ENCODE data around the gene KCNC1. TPM values are rescaled to one million over a fixed set of nuclear protein-coding genes. Genes with fewer than 3 reads are reported as not detected.

The KCNC1 gene
- total and polyA plus RNA-seq, 2 of the 13 experiments (the other 11 are each of a cell fraction or from before 2014, with no cell fraction given), result 0.01 to 0.04 TPM

- no peak for TF ChIP-seq GMEB1 (CRISPR knock-in tag; IDR thresholded peaks at IDR 0.05; ENCODE audit: borderline replicate concordance)
- no peak for TF ChIP-seq ZNF530 (CRISPR knock-in tag; IDR thresholded peaks at IDR 0.05; ENCODE audit: low read depth)
- no peak for TF ChIP-seq ZNF749 (CRISPR knock-in tag; IDR thresholded peaks at IDR 0.05; ENCODE audit: borderline replicate concordance)
- no peak for TF ChIP-seq ZNF598 (CRISPR knock-in tag; IDR thresholded peaks at IDR 0.05; ENCODE audit: borderline replicate concordance)
- TF ChIP-seq, protein P1, sequence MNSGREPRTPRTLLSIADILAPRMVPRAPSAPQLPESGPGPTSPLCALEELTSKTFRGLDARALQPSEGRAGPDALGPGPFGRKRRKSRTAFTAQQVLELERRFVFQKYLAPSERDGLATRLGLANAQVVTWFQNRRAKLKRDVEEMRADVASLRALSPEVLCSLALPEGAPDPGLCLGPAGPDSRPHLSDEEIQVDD (CRISPR knock-in tag; IDR thresholded peaks at IDR 0.05; ENCODE audit: borderline replicate concordance), result no peak
- no peak for TF ChIP-seq MBNL3 (CRISPR knock-in tag; conservative IDR thresholded peaks at IDR 0.05)
- TF ChIP-seq, protein P2, sequence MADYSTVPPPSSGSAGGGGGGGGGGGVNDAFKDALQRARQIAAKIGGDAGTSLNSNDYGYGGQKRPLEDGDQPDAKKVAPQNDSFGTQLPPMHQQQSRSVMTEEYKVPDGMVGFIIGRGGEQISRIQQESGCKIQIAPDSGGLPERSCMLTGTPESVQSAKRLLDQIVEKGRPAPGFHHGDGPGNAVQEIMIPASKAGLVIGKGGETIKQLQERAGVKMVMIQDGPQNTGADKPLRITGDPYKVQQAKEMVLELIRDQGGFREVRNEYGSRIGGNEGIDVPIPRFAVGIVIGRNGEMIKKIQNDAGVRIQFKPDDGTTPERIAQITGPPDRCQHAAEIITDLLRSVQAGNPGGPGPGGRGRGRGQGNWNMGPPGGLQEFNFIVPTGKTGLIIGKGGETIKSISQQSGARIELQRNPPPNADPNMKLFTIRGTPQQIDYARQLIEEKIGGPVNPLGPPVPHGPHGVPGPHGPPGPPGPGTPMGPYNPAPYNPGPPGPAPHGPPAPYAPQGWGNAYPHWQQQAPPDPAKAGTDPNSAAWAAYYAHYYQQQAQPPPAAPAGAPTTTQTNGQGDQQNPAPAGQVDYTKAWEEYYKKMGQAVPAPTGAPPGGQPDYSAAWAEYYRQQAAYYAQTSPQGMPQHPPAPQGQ (CRISPR knock-in tag; IDR thresholded peaks at IDR 0.05; ENCODE audit: borderline replicate concordance), result no peak
- no peak for TF ChIP-seq NRL (CRISPR knock-in tag; IDR thresholded peaks at IDR 0.05; ENCODE audit: borderline replicate concordance)
- peak; percentile 83 for TF ChIP-seq CEBPG (CRISPR knock-in tag; IDR thresholded peaks at IDR 0.05)
- TF ChIP-seq, protein P3, sequence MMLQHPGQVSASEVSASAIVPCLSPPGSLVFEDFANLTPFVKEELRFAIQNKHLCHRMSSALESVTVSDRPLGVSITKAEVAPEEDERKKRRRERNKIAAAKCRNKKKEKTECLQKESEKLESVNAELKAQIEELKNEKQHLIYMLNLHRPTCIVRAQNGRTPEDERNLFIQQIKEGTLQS (CRISPR knock-in tag; IDR thresholded peaks at IDR 0.05), result no peak
- no peak for TF ChIP-seq ZFP62 (CRISPR knock-in tag; IDR thresholded peaks at IDR 0.05)
- TF ChIP-seq ZNF333 (CRISPR knock-in tag; IDR thresholded peaks at IDR 0.05; ENCODE audit: borderline replicate concordance), result no peak
- TF ChIP-seq, protein P4, sequence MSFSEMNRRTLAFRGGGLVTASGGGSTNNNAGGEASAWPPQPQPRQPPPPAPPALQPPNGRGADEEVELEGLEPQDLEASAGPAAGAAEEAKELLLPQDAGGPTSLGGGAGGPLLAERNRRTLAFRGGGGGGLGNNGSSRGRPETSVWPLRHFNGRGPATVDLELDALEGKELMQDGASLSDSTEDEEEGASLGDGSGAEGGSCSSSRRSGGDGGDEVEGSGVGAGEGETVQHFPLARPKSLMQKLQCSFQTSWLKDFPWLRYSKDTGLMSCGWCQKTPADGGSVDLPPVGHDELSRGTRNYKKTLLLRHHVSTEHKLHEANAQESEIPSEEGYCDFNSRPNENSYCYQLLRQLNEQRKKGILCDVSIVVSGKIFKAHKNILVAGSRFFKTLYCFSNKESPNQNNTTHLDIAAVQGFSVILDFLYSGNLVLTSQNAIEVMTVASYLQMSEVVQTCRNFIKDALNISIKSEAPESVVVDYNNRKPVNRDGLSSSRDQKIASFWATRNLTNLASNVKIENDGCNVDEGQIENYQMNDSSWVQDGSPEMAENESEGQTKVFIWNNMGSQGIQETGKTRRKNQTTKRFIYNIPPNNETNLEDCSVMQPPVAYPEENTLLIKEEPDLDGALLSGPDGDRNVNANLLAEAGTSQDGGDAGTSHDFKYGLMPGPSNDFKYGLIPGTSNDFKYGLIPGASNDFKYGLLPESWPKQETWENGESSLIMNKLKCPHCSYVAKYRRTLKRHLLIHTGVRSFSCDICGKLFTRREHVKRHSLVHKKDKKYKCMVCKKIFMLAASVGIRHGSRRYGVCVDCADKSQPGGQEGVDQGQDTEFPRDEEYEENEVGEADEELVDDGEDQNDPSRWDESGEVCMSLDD (CRISPR knock-in tag; IDR thresholded peaks at IDR 0.05; ENCODE audit: borderline replicate concordance), result no peak
- TF ChIP-seq HDAC1 (CRISPR knock-in tag; IDR thresholded peaks at IDR 0.05), result peak; percentile 44; the same call in 1 of the 2 replicates
- TF ChIP-seq NR2C2 (CRISPR knock-in tag; IDR thresholded peaks at IDR 0.05; ENCODE audit: borderline replicate concordance), result 0 out of 2 replicates have a peak, but pooled peaks have one; percentile 5
- no peak for TF ChIP-seq ZNF10 (CRISPR knock-in tag; IDR thresholded peaks at IDR 0.05; ENCODE audit: borderline replicate concordance, low read depth)
- TF ChIP-seq ARNT2 (CRISPR knock-in tag; IDR thresholded peaks at IDR 0.05; ENCODE audit: low read depth), result no peak
- no peak for TF ChIP-seq NKX3-1 (CRISPR knock-in tag; IDR thresholded peaks at IDR 0.05)
- TF ChIP-seq SIN3B (IDR thresholded peaks at IDR 0.05; ENCODE audit: low read length), result no peak
- TF ChIP-seq ZNF160 (CRISPR knock-in tag; IDR thresholded peaks at IDR 0.05), result no peak
- no peak for TF ChIP-seq ZNF251 (CRISPR knock-in tag; IDR thresholded peaks at IDR 0.05)
- TF ChIP-seq, protein P5, sequence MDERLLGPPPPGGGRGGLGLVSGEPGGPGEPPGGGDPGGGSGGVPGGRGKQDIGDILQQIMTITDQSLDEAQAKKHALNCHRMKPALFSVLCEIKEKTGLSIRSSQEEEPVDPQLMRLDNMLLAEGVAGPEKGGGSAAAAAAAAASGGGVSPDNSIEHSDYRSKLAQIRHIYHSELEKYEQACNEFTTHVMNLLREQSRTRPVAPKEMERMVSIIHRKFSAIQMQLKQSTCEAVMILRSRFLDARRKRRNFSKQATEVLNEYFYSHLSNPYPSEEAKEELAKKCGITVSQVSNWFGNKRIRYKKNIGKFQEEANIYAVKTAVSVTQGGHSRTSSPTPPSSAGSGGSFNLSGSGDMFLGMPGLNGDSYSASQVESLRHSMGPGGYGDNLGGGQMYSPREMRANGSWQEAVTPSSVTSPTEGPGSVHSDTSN (CRISPR knock-in tag; IDR thresholded peaks at IDR 0.05), result no peak
These were observed 16.2 kb downstream of the KCNC1 start (continued) for GRCh38 chr11:17750801-17751165.

All from HepG2 (cell line).